ENCODE measurements around the gene FBXO47.
"Not testable (repeated sequence)": the region's sequence is repeated elsewhere in the genome, so short reads cannot be mapped to it uniquely, and the experiment has no call there.

Gene FBXO47

DNA sequence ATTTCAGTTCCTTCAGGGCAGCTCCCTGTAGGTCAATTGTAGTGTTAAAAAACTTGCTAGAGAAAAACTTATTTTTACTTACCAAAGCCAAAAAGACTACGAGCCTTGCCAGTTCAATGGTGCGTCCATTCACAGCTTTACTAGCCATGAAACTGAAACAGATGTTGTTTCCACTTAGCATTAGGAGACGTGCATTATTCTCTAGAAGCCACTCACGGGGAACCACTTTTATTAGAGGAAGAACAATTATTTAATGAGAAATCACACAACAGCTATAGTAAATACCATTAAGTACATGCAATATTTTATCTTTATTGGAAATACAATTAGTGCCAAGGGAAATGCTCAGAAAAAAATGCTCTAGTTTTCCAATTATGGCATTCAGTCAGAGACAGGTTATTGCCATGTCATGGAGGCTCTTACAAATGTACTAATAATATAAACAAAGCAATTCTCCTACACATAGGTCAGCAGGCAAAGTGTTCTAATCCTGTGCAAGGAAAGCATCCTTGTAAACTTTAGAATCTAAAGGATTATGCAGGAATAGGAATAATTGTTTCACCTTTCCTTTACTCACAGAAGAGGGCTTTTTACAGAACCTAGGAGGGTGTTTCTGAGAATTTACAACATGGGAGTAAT lies 24.4 kb downstream of the FBXO47 start:
- TF ChIP-seq, protein P1, sequence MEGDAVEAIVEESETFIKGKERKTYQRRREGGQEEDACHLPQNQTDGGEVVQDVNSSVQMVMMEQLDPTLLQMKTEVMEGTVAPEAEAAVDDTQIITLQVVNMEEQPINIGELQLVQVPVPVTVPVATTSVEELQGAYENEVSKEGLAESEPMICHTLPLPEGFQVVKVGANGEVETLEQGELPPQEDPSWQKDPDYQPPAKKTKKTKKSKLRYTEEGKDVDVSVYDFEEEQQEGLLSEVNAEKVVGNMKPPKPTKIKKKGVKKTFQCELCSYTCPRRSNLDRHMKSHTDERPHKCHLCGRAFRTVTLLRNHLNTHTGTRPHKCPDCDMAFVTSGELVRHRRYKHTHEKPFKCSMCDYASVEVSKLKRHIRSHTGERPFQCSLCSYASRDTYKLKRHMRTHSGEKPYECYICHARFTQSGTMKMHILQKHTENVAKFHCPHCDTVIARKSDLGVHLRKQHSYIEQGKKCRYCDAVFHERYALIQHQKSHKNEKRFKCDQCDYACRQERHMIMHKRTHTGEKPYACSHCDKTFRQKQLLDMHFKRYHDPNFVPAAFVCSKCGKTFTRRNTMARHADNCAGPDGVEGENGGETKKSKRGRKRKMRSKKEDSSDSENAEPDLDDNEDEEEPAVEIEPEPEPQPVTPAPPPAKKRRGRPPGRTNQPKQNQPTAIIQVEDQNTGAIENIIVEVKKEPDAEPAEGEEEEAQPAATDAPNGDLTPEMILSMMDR (conservative IDR thresholded peaks at IDR 0.05; ENCODE audit: control insufficient read depth, insufficient read depth, low read depth, low read length), result no peak
- DNase-seq (ENCODE audit: low read depth), result no peak
- no peak overlapping the region for H3K4me3 ChIP-seq (ENCODE audit: control insufficient read depth, low read depth, low read length)

GRCh38 chr17:38940404-38940803 lies 26.8 kb downstream of the FBXO47 start:
- TF ChIP-seq, protein P1 (conservative IDR thresholded peaks at IDR 0.05; ENCODE audit: control insufficient read depth, insufficient read depth, low read depth, low read length), result no peak
- H3K4me3 ChIP-seq (ENCODE audit: control insufficient read depth, low read depth, low read length), result no peak overlapping the region
- no peak for DNase-seq (ENCODE audit: low read depth)

- TF ChIP-seq, protein P1 (conservative IDR thresholded peaks at IDR 0.05; ENCODE audit: control insufficient read depth, insufficient read depth, low read depth, low read length), result no peak
- H3K4me3 ChIP-seq (ENCODE audit: control insufficient read depth, low read depth, low read length), result no peak overlapping the region
- DNase-seq (ENCODE audit: low read depth), result no peak
Measured at GRCh38 chr17:38939987-38940386, 27.2 kb downstream of the FBXO47 start.

- DNase-seq (ENCODE audit: low read depth), result not testable (repeated sequence)
Measured at GRCh38 chr17:38933962-38934361, 33.2 kb downstream of the FBXO47 start.

DNA sequence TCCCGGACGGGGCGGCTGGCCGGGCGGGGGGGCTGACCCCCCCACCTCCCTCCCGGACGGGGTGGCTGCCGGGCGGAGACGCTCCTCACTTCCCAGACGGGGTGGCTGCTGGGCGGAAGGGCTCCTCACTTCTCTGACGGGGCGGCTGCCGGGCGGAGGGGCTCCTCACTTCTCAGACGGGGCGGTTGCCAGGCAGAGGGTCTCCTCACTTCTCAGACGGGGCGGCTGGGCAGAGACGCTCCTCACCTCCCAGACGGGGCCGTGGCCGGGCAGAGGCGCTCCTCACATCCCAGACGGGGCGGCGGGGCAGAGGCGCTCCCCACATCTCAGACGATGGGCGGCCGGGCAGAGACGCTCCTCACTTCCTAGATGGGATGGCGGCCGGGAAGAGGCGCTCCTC lies 36.4 kb downstream of the FBXO47 start:
- DNase-seq (ENCODE audit: low read depth), result not testable (repeated sequence)

More at GRCh38 chr17:38933962-38934361, 33.2 kb downstream of the FBXO47 start:
- not testable (repeated sequence) for H3K4me3 ChIP-seq (ENCODE audit: control insufficient read depth, low read depth, low read length)

DNA sequence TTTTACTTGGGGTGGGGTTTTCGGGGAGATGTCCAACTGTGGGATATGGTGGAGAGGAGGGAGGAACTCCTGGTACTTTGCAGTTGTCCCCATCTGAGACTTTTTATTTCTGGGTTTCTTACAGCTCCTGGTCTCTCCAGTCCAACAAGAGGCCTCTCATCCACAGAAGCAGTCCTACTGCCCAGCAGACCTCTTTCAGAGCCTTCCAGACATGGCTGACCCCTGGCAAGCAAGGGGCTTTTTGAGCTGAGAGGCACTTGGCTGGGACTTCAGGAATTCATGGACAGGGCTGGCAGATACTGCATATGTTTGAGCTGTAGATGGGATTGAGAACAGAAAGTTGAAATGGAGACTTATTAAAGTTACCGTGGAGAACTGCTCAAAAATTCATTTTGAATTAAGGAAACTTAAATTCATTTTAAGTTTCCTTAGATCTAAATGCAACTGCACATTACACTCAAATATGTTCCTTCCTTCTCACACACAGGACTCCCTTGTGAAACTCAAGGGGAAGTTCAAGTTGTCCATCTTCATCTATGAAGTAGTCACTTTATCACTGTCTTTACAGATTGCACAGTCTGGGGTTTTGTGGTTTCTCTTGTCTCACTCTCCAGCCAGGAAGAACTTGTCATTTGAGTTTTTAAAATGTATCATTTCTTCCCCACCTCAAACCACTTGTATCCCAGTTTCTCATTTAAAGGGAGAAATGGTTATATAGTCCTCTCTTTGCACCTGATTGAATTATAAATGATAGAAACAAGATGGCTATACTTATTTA lies 40.7 kb downstream of the FBXO47 start:
- no peak overlapping the region for H3K4me3 ChIP-seq (ENCODE audit: control insufficient read depth, low read depth, low read length)
- TF ChIP-seq, protein P1 (conservative IDR thresholded peaks at IDR 0.05; ENCODE audit: control insufficient read depth, insufficient read depth, low read depth, low read length), result no peak
- no peak for DNase-seq (ENCODE audit: low read depth)

More for the DNA sequence above, 36.4 kb downstream of the FBXO47 start:
- H3K4me3 ChIP-seq (ENCODE audit: control insufficient read depth, low read depth, low read length), result not testable (repeated sequence)

DNA sequence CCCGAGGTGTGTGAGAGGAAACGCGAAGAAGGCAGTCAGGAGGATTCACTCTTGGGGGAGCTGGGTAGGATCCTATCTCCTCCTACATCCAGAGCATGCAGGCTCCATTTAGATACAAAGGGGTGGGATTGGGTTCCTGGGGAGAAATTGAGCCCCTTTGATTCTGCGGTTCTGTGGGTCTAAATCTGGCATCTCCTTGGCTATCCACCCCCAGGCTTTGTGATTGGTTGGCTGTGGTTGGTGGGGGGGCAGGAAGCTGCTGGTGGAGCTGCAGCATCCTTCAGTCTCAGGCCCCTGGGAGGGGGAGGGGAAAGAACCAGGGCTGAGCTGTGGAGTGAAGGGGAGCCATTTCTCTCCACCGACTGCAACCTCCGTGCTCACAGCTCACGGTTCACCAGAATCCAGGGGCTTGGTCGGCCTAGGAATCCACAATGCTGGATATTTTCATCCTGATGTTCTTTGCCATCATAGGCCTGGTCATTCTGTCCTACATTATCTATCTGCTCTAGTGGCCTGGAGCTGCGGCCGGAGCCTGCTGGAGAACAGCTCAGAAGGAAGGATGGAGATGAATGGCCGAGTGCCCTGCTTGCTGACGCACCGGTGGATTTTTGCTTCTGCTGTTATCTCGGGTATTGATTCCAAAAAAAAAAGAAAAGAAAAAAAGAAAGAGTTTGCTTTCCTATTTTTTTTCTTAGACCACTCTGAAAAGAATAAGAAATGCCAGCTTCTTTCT lies 41.8 kb downstream of the FBXO47 start, which contains the start of gene LASP1NB:
Gene LASP1NB, plus strand, starts transcription at position 352 of the 733 bp plus-strand sequence.
- TF ChIP-seq, protein P1 (conservative IDR thresholded peaks at IDR 0.05; ENCODE audit: control insufficient read depth, insufficient read depth, low read depth, low read length), result no peak
- DNase-seq (ENCODE audit: low read depth), result peak; percentile 50
- H3K4me3 ChIP-seq (ENCODE audit: control insufficient read depth, low read depth, low read length), result no peak within 1 kb of the TSS

Measured in fibroblast of mammary gland (primary cell).